ENCODE results near the gene STARD10.

STARD10 gene

GRCh38 chr11:72833083-72833733, 39.4 kb upstream of the STARD10 start:
- no peak for TF ChIP-seq POLR2AphosphoS5 (IDR thresholded peaks at IDR 0.05; ENCODE audit: low read depth, low read length)
- TF ChIP-seq SIN3A (IDR thresholded peaks at IDR 0.05; ENCODE audit: borderline replicate concordance, insufficient read depth, low read length): no peak
- no peak for TF ChIP-seq FOXP2 (optimal IDR thresholded peaks at IDR 0.05; ENCODE audit: borderline replicate concordance, extremely low read depth, extremely low read length, insufficient read depth)
- TF ChIP-seq REST (IDR thresholded peaks at IDR 0.05; ENCODE audit: insufficient read depth in 1 of 2, low read depth in 2 of 2, low read length in 2 of 2): no peak
- TF ChIP-seq TAF1 (IDR thresholded peaks at IDR 0.05; ENCODE audit: borderline replicate concordance, insufficient read depth, low read length): no peak

GRCh38 chr11:72832301-72833082, 38.6 kb upstream of the STARD10 start:
- TF ChIP-seq TAF1 (IDR thresholded peaks at IDR 0.05; ENCODE audit: borderline replicate concordance, insufficient read depth, low read length): no peak
- TF ChIP-seq POLR2AphosphoS5 (IDR thresholded peaks at IDR 0.05; ENCODE audit: low read depth, low read length): no peak
- no peak for TF ChIP-seq REST (IDR thresholded peaks at IDR 0.05; ENCODE audit: insufficient read depth in 1 of 2, low read depth in 2 of 2, low read length in 2 of 2)
- TF ChIP-seq SIN3A (IDR thresholded peaks at IDR 0.05; ENCODE audit: borderline replicate concordance, insufficient read depth, low read length): no peak
- no peak for TF ChIP-seq FOXP2 (optimal IDR thresholded peaks at IDR 0.05; ENCODE audit: borderline replicate concordance, extremely low read depth, extremely low read length, insufficient read depth)

- TF ChIP-seq REST (IDR thresholded peaks at IDR 0.05; ENCODE audit: insufficient read depth in 1 of 2, low read depth in 2 of 2, low read length in 2 of 2) (no peak), SIN3A (IDR thresholded peaks at IDR 0.05; ENCODE audit: borderline replicate concordance, insufficient read depth, low read length) (no peak), TAF1 (IDR thresholded peaks at IDR 0.05; ENCODE audit: borderline replicate concordance, insufficient read depth, low read length) (0 out of 2 replicates have a peak, but pooled peaks have one; percentile 22), POLR2AphosphoS5 (IDR thresholded peaks at IDR 0.05; ENCODE audit: low read depth, low read length) (0 out of 2 replicates have a peak, but pooled peaks have one; percentile 28), FOXP2 (optimal IDR thresholded peaks at IDR 0.05; ENCODE audit: borderline replicate concordance, extremely low read depth, extremely low read length, insufficient read depth) (peak; percentile 36)
These were observed 37.9 kb upstream of the STARD10 start for GRCh38 chr11:72831521-72832300.

- TF ChIP-seq SIN3A (IDR thresholded peaks at IDR 0.05; ENCODE audit: borderline replicate concordance, insufficient read depth, low read length): no peak
- TF ChIP-seq POLR2AphosphoS5 (IDR thresholded peaks at IDR 0.05; ENCODE audit: low read depth, low read length): no peak
- no peak for TF ChIP-seq FOXP2 (optimal IDR thresholded peaks at IDR 0.05; ENCODE audit: borderline replicate concordance, extremely low read depth, extremely low read length, insufficient read depth)
- TF ChIP-seq REST (IDR thresholded peaks at IDR 0.05; ENCODE audit: insufficient read depth in 1 of 2, low read depth in 2 of 2, low read length in 2 of 2): no peak
- no peak for TF ChIP-seq TAF1 (IDR thresholded peaks at IDR 0.05; ENCODE audit: borderline replicate concordance, insufficient read depth, low read length)
These were observed 36.2 kb upstream of the STARD10 start for GRCh38 chr11:72829884-72830533.

All from PFSK-1 (cell line).